Uterus (tissue), 4 donors: ENCODE measurements around the gene EPS8L2. TPM values are rescaled to one million over a fixed set of nuclear protein-coding genes. Genes with fewer than 3 reads are reported as not detected.
A peak's percentile ranks its signal among the peaks of the same experiment; 100 is the strongest.

Experiments used
- DNase-seq, 2 donors: peaks; one replicate each; pipeline ENCODE4 v3.0.0-alpha.2; 2019 to 2020
- H3K27ac ChIP-seq, 2 donors: fragments of 200-600 bp; sonication (generic); 1 replicate in 1 of 2; 2 replicates in 1 of 2; pipeline ENCODE4 v1.5.1; 2016 to 2018
- H3K27me3 ChIP-seq, 2 donors: fragments of 200-600 bp; sonication (generic); one replicate each; pipeline ENCODE4 v1.5.1; 2018 to 2019; ENCODE audit warnings: control low read depth in 1 of 2
- H3K36me3 ChIP-seq, 2 donors: fragments of 200-600 bp; sonication (generic); one replicate each; pipeline ENCODE4 v1.5.1; 2019; ENCODE audit warnings: control low read depth in 1 of 2
- H3K4me1 ChIP-seq, 2 donors: fragments of 200-600 bp; sonication (generic); one replicate each; pipeline ENCODE4 v1.5.1; 2018 to 2019; ENCODE audit warnings: control low read depth in 1 of 2
- H3K4me3 ChIP-seq, 2 donors: fragments of 200-600 bp; sonication (generic); 1 replicate in 1 of 2; 2 replicates in 1 of 2; pipeline ENCODE4 v1.5.1; 2018 to 2019; ENCODE audit warnings: mild to moderate bottlenecking in 1 of 2
- H3K9me3 ChIP-seq, 2 donors: fragments of 200-600 bp; sonication (generic); one replicate each; pipeline ENCODE4 v1.5.1; 2019; ENCODE audit warnings: control low read depth in 1 of 2
- CTCF ChIP-seq, 4 experiments: fragments of 200-600 bp in 2 of 4; fragments of 450-650 bp in 2 of 4; sonication (generic) in 2 of 4; IDR thresholded peaks; one replicate each; pipeline ENCODE4 v1.5.1; 2016 to 2019; ENCODE audit warnings: antibody characterized with exemption in 4 of 4, mild to moderate bottlenecking in 2 of 4, moderate library complexity in 1 of 4
- POLR2A ChIP-seq, 2 donors: fragments of 450-650 bp; IDR thresholded peaks; one replicate each; pipeline ENCODE4 v1.6.1; 2016; ENCODE audit warnings: antibody characterized with exemption in 2 of 2, mild to moderate bottlenecking in 1 of 2, moderate library complexity in 1 of 2
- intact Hi-C: fragments of 100-400 bp; cut with DNase I; formaldehyde crosslinking; loops from one replicate; pipeline ENCODE4 v1.15.1; 2023; ENCODE audit warnings: low total_unique reads
- total RNA-seq, 4 donors: library from RNA; depleted of rRNA in 3 of 4; stranded (reverse); fragments of >200 nt in 3 of 4; gene quantifications; one replicate each; pipeline versions ENCODE4 v1.1.0 to v1.2.4, GENCODE V29; 2014 to 2023
- donor health status: DM: yes; HTN: yes; CAD: no.

Gene EPS8L2
- total RNA-seq, 4 donors from 2014 or later, result 12.2 to 52.8 (median 32.3) TPM

- H3K27ac ChIP-seq, result no peak overlapping the region
- H3K4me1 ChIP-seq, result peaks cover 0 to 10% of the 10 kb centered on the region in 2 donors
- no peak for DNase-seq
- intact Hi-C loops, result loop anchor here (5.0 kb wide), 2 partner anchors 63 to 168 kb away; no protein-coding TSS in a partner anchor
- peaks cover 0 to 8% of the 10 kb centered on the region in 2 donors for H3K27me3 ChIP-seq
- H3K36me3 ChIP-seq, result no peaks in the 10 kb centered on the region
- TF ChIP-seq POLR2A (IDR thresholded peaks at IDR 0.05), result no peak
- no peak for TF ChIP-seq CTCF (IDR thresholded peaks at IDR 0.05)
- H3K4me3 ChIP-seq, result no peak overlapping the region
- H3K9me3 ChIP-seq, result no peaks in the 10 kb centered on the region
These were observed 18.9 kb downstream of the EPS8L2 start for GRCh38 chr11:724778-725386.

DNA sequence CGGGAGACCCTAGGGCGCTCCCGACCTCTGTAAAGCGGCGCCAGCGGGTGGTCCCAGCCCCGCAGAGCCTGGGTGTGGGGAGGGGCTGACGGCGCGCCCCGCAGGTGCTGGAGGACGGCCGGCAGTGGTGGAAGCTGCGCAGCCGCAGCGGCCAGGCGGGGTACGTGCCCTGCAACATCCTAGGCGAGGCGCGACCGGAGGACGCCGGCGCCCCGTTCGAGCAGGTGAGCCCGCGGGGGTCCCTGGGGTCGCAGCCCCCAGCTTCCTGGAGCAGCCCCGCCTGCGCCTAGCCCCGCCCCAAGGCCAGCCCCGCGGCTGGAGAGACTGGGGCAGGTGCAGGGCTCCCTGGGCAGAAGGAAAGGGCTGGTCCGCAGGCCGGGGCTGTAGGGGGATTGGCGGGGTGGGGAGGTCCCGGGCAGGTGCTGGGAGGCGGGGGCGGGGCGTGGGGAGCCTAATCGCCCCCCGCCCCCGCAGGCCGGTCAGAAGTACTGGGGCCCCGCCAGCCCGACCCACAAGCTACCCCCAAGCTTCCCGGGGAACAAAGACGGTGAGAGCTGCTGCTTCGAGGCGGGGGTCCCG, 19.7 kb downstream of the EPS8L2 start:
- Histone ChIP-seq H3K9me3 (no peaks in the 10 kb centered on the region), H3K4me3 (no peak overlapping the region), H3K36me3 (no peaks in the 10 kb centered on the region), H3K27me3 (peaks cover 0 to 8% of the 10 kb centered on the region in 2 donors), H3K4me1 (peaks cover 0 to 10% of the 10 kb centered on the region in 2 donors), H3K27ac (peak overlapping the region in 1 of 2 donors; percentile 72)
- DNase-seq, result no peak
- intact Hi-C loops, result no loop called here
- no peak for TF ChIP-seq POLR2A (IDR thresholded peaks at IDR 0.05)

DNA sequence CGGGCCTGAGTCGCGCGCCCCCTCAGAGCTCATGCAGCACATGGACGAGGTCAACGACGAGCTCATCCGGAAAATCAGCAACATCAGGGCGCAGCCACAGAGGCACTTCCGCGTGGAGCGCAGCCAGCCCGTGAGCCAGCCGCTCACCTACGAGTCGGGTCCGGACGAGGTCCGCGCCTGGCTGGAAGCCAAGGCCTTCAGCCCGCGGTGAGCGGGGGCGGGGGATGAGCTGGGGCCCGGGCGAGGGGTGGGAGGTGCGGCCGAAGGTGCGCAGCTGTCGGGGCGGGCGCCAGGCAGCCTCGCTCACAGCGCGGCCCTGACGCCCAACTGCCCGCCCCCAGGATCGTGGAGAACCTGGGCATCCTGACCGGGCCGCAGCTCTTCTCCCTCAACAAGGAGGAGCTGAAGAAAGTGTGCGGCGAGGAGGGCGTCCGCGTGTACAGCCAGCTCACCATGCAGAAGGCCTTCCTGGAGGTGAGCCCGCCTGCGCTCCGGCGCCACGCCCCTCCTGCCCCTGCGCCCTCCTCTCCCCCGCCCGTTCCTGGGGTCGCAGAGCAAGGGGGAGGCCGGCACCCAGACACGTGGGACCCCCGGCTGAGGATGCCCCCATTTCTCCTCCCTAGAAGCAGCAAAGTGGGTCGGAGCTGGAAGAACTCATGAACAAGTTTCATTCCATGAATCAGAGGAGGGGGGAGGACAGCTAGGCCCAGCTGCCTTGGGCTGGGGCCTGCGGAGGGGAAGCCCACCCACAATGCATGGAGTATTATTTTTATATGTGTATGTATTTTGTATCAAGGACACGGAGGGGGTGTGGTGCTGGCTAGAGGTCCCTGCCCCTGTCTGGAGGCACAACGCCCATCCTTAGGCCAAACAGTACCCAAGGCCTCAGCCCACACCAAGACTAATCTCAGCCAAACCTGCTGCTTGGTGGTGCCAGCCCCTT, 20.5 kb downstream of the EPS8L2 start:
- H3K4me3 ChIP-seq, result no peak overlapping the region
- TF ChIP-seq CTCF (IDR thresholded peaks at IDR 0.05), result no peak
- TF ChIP-seq POLR2A (IDR thresholded peaks at IDR 0.05), result no peak
- intact Hi-C loops, result no loop called here
- H3K4me1 ChIP-seq, result peaks cover 0 to 10% of the 10 kb centered on the region in 2 donors
- H3K9me3 ChIP-seq, result no peaks in the 10 kb centered on the region
- no peaks in the 10 kb centered on the region for H3K36me3 ChIP-seq
- peak overlapping the region in 1 of 2 donors; percentile 72 for H3K27ac ChIP-seq
- H3K27me3 ChIP-seq, result peaks cover 0 to 2% of the 10 kb centered on the region in 2 donors
- DNase-seq, result peak in 1 of 2 donors; percentile 55

GRCh38 chr11:727281-727701, 21.3 kb downstream of the EPS8L2 start:
- intact Hi-C loops, result no loop called here
- DNase-seq, result no peak
- no peaks in the 10 kb centered on the region for H3K9me3 ChIP-seq
- no peak overlapping the region for H3K4me3 ChIP-seq
- no peaks in the 10 kb centered on the region for H3K36me3 ChIP-seq
- H3K27me3 ChIP-seq, result no peaks in the 10 kb centered on the region
- H3K27ac ChIP-seq, result peak overlapping the region; percentile 63 to 72
- peaks cover 0 to 10% of the 10 kb centered on the region in 2 donors for H3K4me1 ChIP-seq
- TF ChIP-seq POLR2A (IDR thresholded peaks at IDR 0.05) (no peak), CTCF (IDR thresholded peaks at IDR 0.05) (no peak)

GRCh38 chr11:727859-728748, 22.1 kb downstream of the EPS8L2 start:
- TF ChIP-seq CTCF (IDR thresholded peaks at IDR 0.05) (peak; percentile 95 to 99 (median 98)), POLR2A (IDR thresholded peaks at IDR 0.05) (peak in 1 of 2 donors; percentile 29)
- H3K4me1 ChIP-seq, result peaks cover 0 to 10% of the 10 kb centered on the region in 2 donors
- intact Hi-C loops, result no loop called here
- no peaks in the 10 kb centered on the region for H3K27me3 ChIP-seq
- no peaks in the 10 kb centered on the region for H3K9me3 ChIP-seq
- no peak overlapping the region for H3K4me3 ChIP-seq
- peak; percentile 88 to 91 for DNase-seq
- peak overlapping the region; percentile 63 to 72 for H3K27ac ChIP-seq
- no peaks in the 10 kb centered on the region for H3K36me3 ChIP-seq
